HG02981 (cell line): ENCODE data around the gene NFX1.
"Not testable (repeated sequence)": the region's sequence is repeated elsewhere in the genome, so short reads cannot be mapped to it uniquely, and the experiment has no call there.

Experiments
- ATAC-seq: cut with Tn5 transposase; IDR thresholded peaks from one replicate; pipeline ENCODE4 v1.9.1; 2021; ENCODE audit warnings: mild to moderate bottlenecking, moderate library complexity; ENCODE audit not compliant: unreplicated experiment

NFX1 gene

GRCh38 chr9:33307067-33307466 lies 16.8 kb downstream of the NFX1 start:
- ATAC-seq: no peak

- no peak for ATAC-seq
Measured at GRCh38 chr9:33309903-33310302, 19.6 kb downstream of the NFX1 start.

- ATAC-seq: no peak
Measured at GRCh38 chr9:33310748-33311147, 20.4 kb downstream of the NFX1 start.

- no peak for ATAC-seq
Measured at GRCh38 chr9:33311953-33312352, 21.6 kb downstream of the NFX1 start.

GRCh38 chr9:33315371-33315770 lies 25.1 kb downstream of the NFX1 start:
- no peak for ATAC-seq

GRCh38 chr9:33317136-33317535 lies 26.8 kb downstream of the NFX1 start:
- ATAC-seq: not testable (repeated sequence)

- ATAC-seq: no peak
Measured at GRCh38 chr9:33318225-33318624, 27.9 kb downstream of the NFX1 start.

- no peak for ATAC-seq
Measured at GRCh38 chr9:33318781-33319180, 28.5 kb downstream of the NFX1 start.

- no peak for ATAC-seq
Measured at GRCh38 chr9:33320230-33320567, 29.9 kb downstream of the NFX1 start.

- ATAC-seq: no peak
Measured at GRCh38 chr9:33320568-33321261, 30.4 kb downstream of the NFX1 start.

GRCh38 chr9:33329117-33329563 lies 38.8 kb downstream of the NFX1 start:
- ATAC-seq: no peak

GRCh38 chr9:33329979-33330378 lies 39.7 kb downstream of the NFX1 start:
- ATAC-seq: no peak

GRCh38 chr9:33331377-33331891 lies 41.1 kb downstream of the NFX1 start:
- no peak for ATAC-seq

- no peak for ATAC-seq
Measured at GRCh38 chr9:33332011-33332410, 41.7 kb downstream of the NFX1 start.

GRCh38 chr9:33332956-33333355 lies 42.6 kb downstream of the NFX1 start:
- not testable (repeated sequence) for ATAC-seq

GRCh38 chr9:33340186-33340585 lies 49.9 kb downstream of the NFX1 start:
- ATAC-seq: no peak

GRCh38 chr9:33341182-33341581 lies 50.9 kb downstream of the NFX1 start:
- no peak for ATAC-seq

- no peak for ATAC-seq
Measured at GRCh38 chr9:33344145-33344544, 53.8 kb downstream of the NFX1 start.

- no peak for ATAC-seq
Measured at GRCh38 chr9:33346564-33346963, 56.2 kb downstream of the NFX1 start.

GRCh38 chr9:33348998-33349397 lies 58.7 kb downstream of the NFX1 start:
- ATAC-seq: no peak

GRCh38 chr9:33349743-33350142 lies 59.4 kb downstream of the NFX1 start:
- ATAC-seq: no peak

GRCh38 chr9:33350310-33350709 lies 60.0 kb downstream of the NFX1 start:
- no peak for ATAC-seq

- ATAC-seq: no peak
Measured at GRCh38 chr9:33351547-33351946, 61.2 kb downstream of the NFX1 start.
